Cardiac atrium fibroblast (primary cell): Measurements from ENCODE around the gene PIGS. TPM values are rescaled to one million over a fixed set of nuclear protein-coding genes. Genes with fewer than 3 reads are reported as not detected.

Experiments used
- total RNA-seq: library from RNA; depleted of rRNA; stranded (reverse); fragments of >200 nt; gene quantifications from 2 replicates; pipeline ENCODE4 v1.2.3, GENCODE V29; 2015

Gene PIGS
- total RNA-seq = 82.3 and 154 TPM in 2 replicates

GRCh38 chr17:28571361-28572122 lies at the start of gene PIGS:
PIGS (minus strand) TSS chr17:28571524; CDS start chr17:28571496, 28 bp downstream.

GRCh38 chr17:28613931-28614381 lies 42.6 kb upstream of the PIGS start, which contains the start of gene RSKR:
RSKR (minus strand) TSS chr17:28614185; CDS start chr17:28614161, 24 bp downstream.

GRCh38 chr17:28598799-28599310 lies 27.5 kb upstream of the PIGS start, which contains the start of gene SPAG5:
SPAG5 (minus strand) TSS chr17:28599025; CDS start chr17:28598946, 79 bp downstream.

GRCh38 chr17:28576758-28577465 lies 5.6 kb upstream of the PIGS start, which contains the start of gene ALDOC:
ALDOC (minus strand) TSS chr17:28576895; CDS start chr17:28575532, 1,363 bp downstream.

GRCh38 chr17:28552176-28552999 lies 18.9 kb downstream of the PIGS start, which contains the start of gene UNC119:
UNC119 (minus strand) TSS chr17:28552624; CDS start chr17:28552557, 67 bp downstream.

GRCh38 chr17:28505986-28506665 lies 65.2 kb downstream of the PIGS start, which contains the start of gene FOXN1:
FOXN1 (plus strand) TSS chr17:28506348; CDS start chr17:28523970, 17,622 bp downstream.

Other genes starting within 250 kb of the PIGS start
- 52.5 and 61.9 TPM in 2 replicates for gene IFT20, start 236.1 kb downstream of the PIGS start, total RNA-seq
- gene TNFAIP1, start 235.8 kb downstream of the PIGS start, total RNA-seq = 35.2 and 42.8 TPM in 2 replicates
- 72.9 and 83.3 TPM in 2 replicates for gene POLDIP2, start 214.0 kb downstream of the PIGS start, total RNA-seq
- gene SEBOX, start 206.3 kb downstream of the PIGS start, total RNA-seq = not detected in 2 replicates
- 8.1 and 52.8 TPM in 2 replicates for gene VTN, start 201.2 kb downstream of the PIGS start, total RNA-seq
- 5.2 and 11.2 TPM in 2 replicates for gene SARM1, start 199.8 kb downstream of the PIGS start, total RNA-seq
- 6.3 and 13.4 TPM in 2 replicates for gene SLC46A1, start 165.3 kb downstream of the PIGS start, total RNA-seq
- not detected in 2 replicates for gene SLC13A2, start 97.9 kb downstream of the PIGS start, total RNA-seq
- gene FOXN1, start 65.2 kb downstream of the PIGS start, total RNA-seq = not detected in 2 replicates
- gene UNC119, start 18.9 kb downstream of the PIGS start, total RNA-seq = 33.5 and 43.7 TPM in 2 replicates
- 213 and 230 TPM in 2 replicates for gene ALDOC, start 5.4 kb upstream of the PIGS start, total RNA-seq
- 7.2 and 9.1 TPM in 2 replicates for gene SPAG5, start 27.5 kb upstream of the PIGS start, total RNA-seq
- 0.81 and 6.0 TPM in 2 replicates for gene RSKR, start 42.7 kb upstream of the PIGS start, total RNA-seq
- gene BLTP2, start 73.6 kb upstream of the PIGS start, total RNA-seq = 71.1 and 102 TPM in 2 replicates
- gene SDF2, start 90.4 kb upstream of the PIGS start, total RNA-seq = 42.1 and 66.3 TPM in 2 replicates
- 32.0 and 40.7 TPM in 2 replicates for gene SUPT6H, start 90.7 kb upstream of the PIGS start, total RNA-seq
- under 0.01 TPM in 1 of 2 replicates, not detected in the other for gene PROCA1, start 140.4 kb upstream of the PIGS start, total RNA-seq
- gene RAB34, start 146.3 kb upstream of the PIGS start, total RNA-seq = 266 and 343 TPM in 2 replicates
- gene RPL23A, start 148.5 kb upstream of the PIGS start, total RNA-seq = 623 and 755 TPM in 2 replicates
- 8.6 and 20.9 TPM in 2 replicates for gene TLCD1, start 154.7 kb upstream of the PIGS start, total RNA-seq
- 2.6 and 3.2 TPM in 2 replicates for gene NEK8, start 157.3 kb upstream of the PIGS start, total RNA-seq
- 30.8 and 39.0 TPM in 2 replicates for gene TRAF4, start 172.5 kb upstream of the PIGS start, total RNA-seq